Measurements from ENCODE around the gene RFESD.
A peak's percentile ranks its signal among the peaks of the same experiment; 100 is the strongest.

RFESD gene

GRCh38 chr5:95646569-95647431, at the start of gene RFESD:
Gene RFESD, plus strand, starts transcription at chr5:95646777. Its CDS starts 5,495 bp downstream, at chr5:95652272.
- peak; percentile 89 for DNase-seq (ENCODE audit: low read depth)

- DNase-seq (ENCODE audit: low read depth), result no peak
Measured at GRCh38 chr5:95599252-95599651, 47.3 kb upstream of the RFESD start.

- no peak for DNase-seq (ENCODE audit: low read depth)
Measured at GRCh38 chr5:95600557-95600956, 46.0 kb upstream of the RFESD start.

- no peak for DNase-seq (ENCODE audit: low read depth)
Measured at GRCh38 chr5:95605786-95606185, 40.8 kb upstream of the RFESD start.

GRCh38 chr5:95606419-95606818, 40.2 kb upstream of the RFESD start:
- no peak for DNase-seq (ENCODE audit: low read depth)

- DNase-seq (ENCODE audit: low read depth), result no peak
Measured at GRCh38 chr5:95609711-95610110, 36.9 kb upstream of the RFESD start.

- DNase-seq (ENCODE audit: low read depth), result no peak
Measured at GRCh38 chr5:95610546-95610945, 36.0 kb upstream of the RFESD start.

- no peak for DNase-seq (ENCODE audit: low read depth)
Measured at GRCh38 chr5:95611396-95611795, 35.2 kb upstream of the RFESD start.

- DNase-seq (ENCODE audit: low read depth), result no peak
Measured at GRCh38 chr5:95613514-95613913, 33.1 kb upstream of the RFESD start.

- no peak for DNase-seq (ENCODE audit: low read depth)
Measured at GRCh38 chr5:95615164-95615467, 31.5 kb upstream of the RFESD start.

- no peak for DNase-seq (ENCODE audit: low read depth)
Measured at GRCh38 chr5:95617057-95617456, 29.5 kb upstream of the RFESD start.

GRCh38 chr5:95619096-95619495, 27.5 kb upstream of the RFESD start:
- no peak for DNase-seq (ENCODE audit: low read depth)

- DNase-seq (ENCODE audit: low read depth), result no peak
Measured at GRCh38 chr5:95619514-95620029, 27.0 kb upstream of the RFESD start.

GRCh38 chr5:95620030-95620869, 26.3 kb upstream of the RFESD start, which contains the start of gene GPR150:
Gene GPR150, plus strand, starts transcription at chr5:95620087. Its CDS starts 189 bp downstream, at chr5:95620276.
- DNase-seq (ENCODE audit: low read depth), result no peak

- no peak for DNase-seq (ENCODE audit: low read depth)
Measured at GRCh38 chr5:95620870-95621838, 25.4 kb upstream of the RFESD start.

GRCh38 chr5:95621839-95622629, 24.5 kb upstream of the RFESD start:
- no peak for DNase-seq (ENCODE audit: low read depth)

- DNase-seq (ENCODE audit: low read depth), result no peak
Measured at GRCh38 chr5:95623706-95624105, 22.9 kb upstream of the RFESD start.

GRCh38 chr5:95624368-95624767, 22.2 kb upstream of the RFESD start:
- no peak for DNase-seq (ENCODE audit: low read depth)

GRCh38 chr5:95626701-95627100, 19.9 kb upstream of the RFESD start:
- DNase-seq (ENCODE audit: low read depth), result no peak

- DNase-seq (ENCODE audit: low read depth), result no peak
Measured at GRCh38 chr5:95627971-95628810, 18.4 kb upstream of the RFESD start.
